HepG2 (cell line): Measurements from ENCODE around the gene GLRX5. TPM values are rescaled to one million over a fixed set of nuclear protein-coding genes. Genes with fewer than 3 reads are reported as not detected.
A peak's percentile ranks its signal among the peaks of the same experiment; 100 is the strongest.

Experiments
- HNF4G ChIP-seq, 2 experiments: sonication (generic) in 1 of 2; formaldehyde crosslinking in 1 of 2; IDR thresholded peaks; 2 replicates each; pipeline versions ENCODE4 v1.4.0 to v1.6.1; 2011 to 2020; ENCODE audit warnings: borderline replicate concordance in 2 of 2, low read depth in 2 of 2, mild to moderate bottlenecking in 2 of 2, low read length in 1 of 2, missing genetic modification reagents in 1 of 2, moderate library complexity in 1 of 2
- JUND ChIP-seq: sonication (generic); formaldehyde crosslinking; IDR thresholded peaks from 2 replicates; pipeline ENCODE4 v1.8.0; 2022; ENCODE audit warnings: mild to moderate bottlenecking, missing genetic modification reagents
- RORA ChIP-seq: sonication (generic); formaldehyde crosslinking; IDR thresholded peaks from 2 replicates; pipeline ENCODE4 v1.5.0; 2020; ENCODE audit warnings: mild to moderate bottlenecking, missing genetic modification reagents, moderate library complexity
- TARDBP ChIP-seq: sonication (generic); formaldehyde crosslinking; IDR thresholded peaks from 2 replicates; pipeline ENCODE4 v1.8.0; 2022; ENCODE audit warnings: mild to moderate bottlenecking, missing genetic modification reagents
- ZBTB1 ChIP-seq: sonication (generic); formaldehyde crosslinking; IDR thresholded peaks from 2 replicates; pipeline ENCODE4 v1.4.0; 2020; ENCODE audit warnings: missing genetic modification reagents, borderline replicate concordance
- ZFAT ChIP-seq: sonication (generic); formaldehyde crosslinking; conservative IDR thresholded peaks from 2 replicates; pipeline ENCODE4 v1.8.1; 2023; ENCODE audit warnings: missing genetic modification reagents, inconsistent platforms
- ZNF230 ChIP-seq: sonication (generic); formaldehyde crosslinking; IDR thresholded peaks from 2 replicates; pipeline ENCODE4 v1.4.0; 2020; ENCODE audit warnings: mild to moderate bottlenecking, missing genetic modification reagents
- ZNF317 ChIP-seq: sonication (generic); formaldehyde crosslinking; IDR thresholded peaks from 2 replicates; pipeline ENCODE4 v1.5.0; 2020; ENCODE audit warnings: mild to moderate bottlenecking, missing genetic modification reagents
- ZNF678 ChIP-seq: sonication (generic); formaldehyde crosslinking; IDR thresholded peaks from 2 replicates; pipeline ENCODE4 v1.4.0; 2020; ENCODE audit warnings: mild to moderate bottlenecking, missing genetic modification reagents
- ZNF775 ChIP-seq: sonication (generic); formaldehyde crosslinking; IDR thresholded peaks from 2 replicates; pipeline ENCODE4 v1.4.0; 2020; ENCODE audit warnings: missing genetic modification reagents, mild to moderate bottlenecking, moderate library complexity, borderline replicate concordance
- ZNF792 ChIP-seq: IDR thresholded peaks from 2 replicates; pipeline ENCODE4 v1.6.1; 2016
- polyA plus RNA-seq, 8 experiments: library from polyadenylated mRNA; depleted of rRNA in 3 of 8; stranded (reverse) in 7 of 8; unstranded in 1 of 8; fragments of >200 nt; fragmentation: Illumina TruSeq in 4 of 8; extraction: Trizol in 4 of 8; gene quantifications; 2 replicates each; pipeline versions ENCODE4 v1.2.1 to v1.2.3, GENCODE V29; 2011 to 2016; ENCODE audit warnings: low read depth in 4 of 8, missing spikeins in 1 of 8, mixed read lengths in 1 of 8; ENCODE audit not compliant: insufficient read depth in 1 of 8
- total RNA-seq, 5 experiments: library from RNA; depleted of rRNA; stranded (reverse); fragments of >200 nt; fragmentation: Illumina TruSeq; extraction: Trizol; gene quantifications; 2 replicates each; pipeline ENCODE4 v1.2.3, GENCODE V29; 2016; ENCODE audit warnings: low read depth in 1 of 5
- TF ChIP-seq, protein P1 (sequence below): sonication (generic); formaldehyde crosslinking; IDR thresholded peaks from 2 replicates; pipeline ENCODE4 v1.4.0; 2020; ENCODE audit warnings: missing genetic modification reagents
- TF ChIP-seq, protein P2 (sequence below), 2 experiments: sonication (generic) in 1 of 2; formaldehyde crosslinking in 1 of 2; IDR thresholded peaks; 2 replicates each; pipeline versions ENCODE4 v1.6.1 to v1.9.0; 2014 to 2022; ENCODE audit warnings: antibody characterized with exemption in 1 of 2, borderline replicate concordance in 1 of 2, inconsistent platforms in 1 of 2, low read depth in 1 of 2, missing genetic modification reagents in 1 of 2
- TF ChIP-seq, protein P3 (sequence below): sonication (generic); formaldehyde crosslinking; IDR thresholded peaks from 2 replicates; pipeline ENCODE4 v1.4.0; 2020; ENCODE audit warnings: missing genetic modification reagents
- TF ChIP-seq, protein P4 (sequence below): sonication (generic); formaldehyde crosslinking; IDR thresholded peaks from 2 replicates; pipeline ENCODE4 v1.4.0; 2020; ENCODE audit warnings: mild to moderate bottlenecking, missing genetic modification reagents

The GLRX5 gene
- total and polyA plus RNA-seq, 2 of the 13 experiments (the other 11 are each of a cell fraction or from before 2014, with no cell fraction given), result 122 to 146 TPM

DNA sequence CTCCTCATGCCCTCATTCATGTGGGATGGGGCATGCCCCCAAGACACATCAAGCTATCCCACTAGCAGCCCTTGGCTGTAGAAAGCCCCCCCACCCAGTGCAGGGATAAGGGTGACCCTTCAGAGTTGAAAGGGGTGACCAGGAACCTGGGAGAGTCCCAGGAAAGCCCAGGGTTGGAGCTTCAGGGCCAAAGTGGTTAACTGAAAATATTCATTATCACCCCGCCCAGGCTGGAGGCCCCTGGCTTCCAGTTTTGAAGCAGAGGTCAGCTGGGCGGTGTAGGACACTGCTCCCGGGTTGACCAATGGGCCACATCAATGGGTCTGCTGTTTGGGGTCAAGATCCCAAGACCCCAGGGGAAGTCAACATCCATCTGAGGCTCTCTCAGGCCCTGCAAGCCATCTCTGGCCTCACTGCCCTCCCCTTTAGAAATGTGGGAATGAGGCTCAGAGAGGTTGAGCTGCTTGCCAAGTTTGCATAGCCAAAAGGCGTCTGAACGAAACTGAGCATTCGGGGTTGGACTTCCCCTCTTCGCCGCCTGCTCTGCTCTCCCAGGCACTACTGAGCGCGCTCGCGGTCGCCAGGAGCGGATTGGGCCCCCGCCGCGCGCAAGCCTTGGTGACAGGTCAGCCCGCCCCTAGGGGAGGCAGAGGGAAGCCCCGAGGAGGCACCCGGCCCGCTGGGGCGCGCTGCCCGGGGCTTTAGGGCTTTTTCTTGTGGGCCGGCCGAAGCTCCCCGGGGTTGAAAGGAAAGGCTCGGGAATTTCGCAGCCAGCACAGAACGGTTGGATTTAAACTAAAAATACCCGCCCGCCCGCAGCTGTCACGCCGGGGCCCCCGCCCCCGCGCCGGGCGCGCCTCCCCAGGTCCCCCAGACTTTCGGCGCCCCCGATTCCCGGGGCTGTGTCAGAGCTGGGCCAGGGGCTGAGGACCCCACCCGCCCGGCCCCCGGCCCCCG, 19.0 kb upstream of the GLRX5 start (continued):
- TF ChIP-seq HNF4G (IDR thresholded peaks at IDR 0.05; ENCODE audit: borderline replicate concordance, low read depth, low read length), result no peak
- no peak for TF ChIP-seq HNF4G (CRISPR knock-in tag; IDR thresholded peaks at IDR 0.05; ENCODE audit: borderline replicate concordance, low read depth)
- 0 out of 2 replicates have a peak, but pooled peaks have one; percentile 30 for TF ChIP-seq TARDBP (CRISPR knock-in tag)
- TF ChIP-seq JUND (CRISPR knock-in tag), result no peak
- no peak for TF ChIP-seq ZFAT (CRISPR knock-in tag)
- TF ChIP-seq, protein P1, sequence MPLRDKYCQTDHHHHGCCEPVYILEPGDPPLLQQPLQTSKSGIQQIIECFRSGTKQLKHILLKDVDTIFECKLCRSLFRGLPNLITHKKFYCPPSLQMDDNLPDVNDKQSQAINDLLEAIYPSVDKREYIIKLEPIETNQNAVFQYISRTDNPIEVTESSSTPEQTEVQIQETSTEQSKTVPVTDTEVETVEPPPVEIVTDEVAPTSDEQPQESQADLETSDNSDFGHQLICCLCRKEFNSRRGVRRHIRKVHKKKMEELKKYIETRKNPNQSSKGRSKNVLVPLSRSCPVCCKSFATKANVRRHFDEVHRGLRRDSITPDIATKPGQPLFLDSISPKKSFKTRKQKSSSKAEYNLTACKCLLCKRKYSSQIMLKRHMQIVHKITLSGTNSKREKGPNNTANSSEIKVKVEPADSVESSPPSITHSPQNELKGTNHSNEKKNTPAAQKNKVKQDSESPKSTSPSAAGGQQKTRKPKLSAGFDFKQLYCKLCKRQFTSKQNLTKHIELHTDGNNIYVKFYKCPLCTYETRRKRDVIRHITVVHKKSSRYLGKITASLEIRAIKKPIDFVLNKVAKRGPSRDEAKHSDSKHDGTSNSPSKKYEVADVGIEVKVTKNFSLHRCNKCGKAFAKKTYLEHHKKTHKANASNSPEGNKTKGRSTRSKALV, result peak; percentile 58; the same call in 1 of the 2 replicates
- TF ChIP-seq, protein P2, sequence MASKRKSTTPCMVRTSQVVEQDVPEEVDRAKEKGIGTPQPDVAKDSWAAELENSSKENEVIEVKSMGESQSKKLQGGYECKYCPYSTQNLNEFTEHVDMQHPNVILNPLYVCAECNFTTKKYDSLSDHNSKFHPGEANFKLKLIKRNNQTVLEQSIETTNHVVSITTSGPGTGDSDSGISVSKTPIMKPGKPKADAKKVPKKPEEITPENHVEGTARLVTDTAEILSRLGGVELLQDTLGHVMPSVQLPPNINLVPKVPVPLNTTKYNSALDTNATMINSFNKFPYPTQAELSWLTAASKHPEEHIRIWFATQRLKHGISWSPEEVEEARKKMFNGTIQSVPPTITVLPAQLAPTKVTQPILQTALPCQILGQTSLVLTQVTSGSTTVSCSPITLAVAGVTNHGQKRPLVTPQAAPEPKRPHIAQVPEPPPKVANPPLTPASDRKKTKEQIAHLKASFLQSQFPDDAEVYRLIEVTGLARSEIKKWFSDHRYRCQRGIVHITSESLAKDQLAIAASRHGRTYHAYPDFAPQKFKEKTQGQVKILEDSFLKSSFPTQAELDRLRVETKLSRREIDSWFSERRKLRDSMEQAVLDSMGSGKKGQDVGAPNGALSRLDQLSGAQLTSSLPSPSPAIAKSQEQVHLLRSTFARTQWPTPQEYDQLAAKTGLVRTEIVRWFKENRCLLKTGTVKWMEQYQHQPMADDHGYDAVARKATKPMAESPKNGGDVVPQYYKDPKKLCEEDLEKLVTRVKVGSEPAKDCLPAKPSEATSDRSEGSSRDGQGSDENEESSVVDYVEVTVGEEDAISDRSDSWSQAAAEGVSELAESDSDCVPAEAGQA (IDR thresholded peaks at IDR 0.05; ENCODE audit: low read depth), result no peak
- TF ChIP-seq, protein P2 (CRISPR knock-in tag; IDR thresholded peaks at IDR 0.05; ENCODE audit: borderline replicate concordance), result no peak
- no peak for TF ChIP-seq ZNF792
- TF ChIP-seq, protein P3, sequence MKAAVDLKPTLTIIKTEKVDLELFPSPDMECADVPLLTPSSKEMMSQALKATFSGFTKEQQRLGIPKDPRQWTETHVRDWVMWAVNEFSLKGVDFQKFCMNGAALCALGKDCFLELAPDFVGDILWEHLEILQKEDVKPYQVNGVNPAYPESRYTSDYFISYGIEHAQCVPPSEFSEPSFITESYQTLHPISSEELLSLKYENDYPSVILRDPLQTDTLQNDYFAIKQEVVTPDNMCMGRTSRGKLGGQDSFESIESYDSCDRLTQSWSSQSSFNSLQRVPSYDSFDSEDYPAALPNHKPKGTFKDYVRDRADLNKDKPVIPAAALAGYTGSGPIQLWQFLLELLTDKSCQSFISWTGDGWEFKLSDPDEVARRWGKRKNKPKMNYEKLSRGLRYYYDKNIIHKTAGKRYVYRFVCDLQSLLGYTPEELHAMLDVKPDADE (CRISPR knock-in tag), result no peak
- TF ChIP-seq ZBTB1 (CRISPR knock-in tag), result no peak
- no peak for TF ChIP-seq ZNF775 (CRISPR knock-in tag)
- TF ChIP-seq ZNF230, result 0 out of 2 replicates have a peak, but pooled peaks have one; percentile 8
- TF ChIP-seq RORA (CRISPR knock-in tag), result no peak
- no peak for TF ChIP-seq ZNF317
- TF ChIP-seq, protein P4, sequence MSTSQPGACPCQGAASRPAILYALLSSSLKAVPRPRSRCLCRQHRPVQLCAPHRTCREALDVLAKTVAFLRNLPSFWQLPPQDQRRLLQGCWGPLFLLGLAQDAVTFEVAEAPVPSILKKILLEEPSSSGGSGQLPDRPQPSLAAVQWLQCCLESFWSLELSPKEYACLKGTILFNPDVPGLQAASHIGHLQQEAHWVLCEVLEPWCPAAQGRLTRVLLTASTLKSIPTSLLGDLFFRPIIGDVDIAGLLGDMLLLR (CRISPR knock-in tag), result 0 out of 2 replicates have a peak, but pooled peaks have one; percentile 8
- TF ChIP-seq ZNF678, result no peak
